ENCODE data around the gene MANSC4.
"Not testable (repeated sequence)": the region's sequence is repeated elsewhere in the genome, so short reads cannot be mapped to it uniquely, and the experiment has no call there.

- TF ChIP-seq CTCF (IDR thresholded peaks at IDR 0.05); REST (IDR thresholded peaks at IDR 0.05; ENCODE audit: insufficient read depth in 1 of 2, low read depth in 2 of 2, low read length in 1 of 2); POLR2AphosphoS5 (IDR thresholded peaks at IDR 0.05; ENCODE audit: low read depth, low read length); TCF7L2 (IDR thresholded peaks at IDR 0.05; ENCODE audit: low read depth, low read length); SIN3A (IDR thresholded peaks at IDR 0.05; ENCODE audit: borderline replicate concordance, insufficient read depth, low read depth, low read length): not testable (repeated sequence)
These were observed 34.3 kb downstream of the MANSC4 start for GRCh38 chr12:27745734-27746133.
